IgD-negative memory B cell (primary cell): ENCODE measurements around the gene RCC2. TPM values are rescaled to one million over a fixed set of nuclear protein-coding genes. Genes with fewer than 3 reads are reported as not detected.

Experiments used
- H3K27ac Mint-ChIP-seq, 3 donors: one replicate each; pipeline ENCODE4 v1.8.0; 2020 to 2022; ENCODE audit warnings: mild to moderate bottlenecking in 3 of 3, mixed read lengths in 3 of 3, moderate library complexity in 1 of 3
- H3K27me3 Mint-ChIP-seq: one replicate; pipeline ENCODE4 v1.8.0; 2021; ENCODE audit warnings: mixed read lengths
- H3K36me3 Mint-ChIP-seq: one replicate; pipeline ENCODE4 v1.8.0; 2020; ENCODE audit warnings: mild to moderate bottlenecking, mixed read lengths
- H3K4me1 Mint-ChIP-seq, 3 donors: one replicate each; pipeline ENCODE4 v1.8.0; 2020 to 2022; ENCODE audit warnings: mixed read lengths in 3 of 3, mild to moderate bottlenecking in 1 of 3
- H3K4me3 Mint-ChIP-seq, 4 donors: one replicate each; pipeline ENCODE4 v1.8.0; 2020 to 2022; ENCODE audit warnings: mild to moderate bottlenecking in 4 of 4, mixed read lengths in 4 of 4, moderate library complexity in 3 of 4
- H3K9me3 Mint-ChIP-seq, 3 donors: one replicate each; pipeline ENCODE4 v1.8.0; 2020 to 2021; ENCODE audit warnings: mixed read lengths in 3 of 3, mild to moderate bottlenecking in 1 of 3
- polyA plus RNA-seq: library from polyadenylated mRNA; unstranded; fragments of 300-500 nt; fragmentation: Illumina TruSeq; gene quantifications from one replicate; pipeline ENCODE4 v1.2.3, GENCODE V29; 2021

RCC2 gene
- polyA plus RNA-seq, 1 donor from 2014 or later, result 16.3 TPM

DNA sequence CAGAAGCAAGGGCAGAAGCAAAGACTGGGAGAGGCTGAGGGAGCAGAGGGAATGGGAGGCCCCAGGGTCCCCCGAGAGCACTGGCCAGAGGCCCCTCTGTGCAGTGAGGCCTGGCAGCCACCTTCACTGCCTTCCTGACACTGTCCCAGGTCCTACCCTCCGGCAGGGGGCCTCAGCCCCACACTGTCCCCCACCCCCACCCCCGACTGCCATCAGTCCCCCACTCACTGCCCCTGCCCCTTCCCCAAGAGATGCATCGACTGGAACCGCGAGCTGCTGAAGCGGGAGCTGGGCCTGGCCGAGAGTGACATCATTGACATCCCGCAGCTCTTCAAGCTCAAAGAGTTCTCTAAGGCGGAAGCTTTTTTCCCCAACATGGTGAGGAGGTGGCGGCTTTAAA lies 80.4 kb downstream of the RCC2 start:
- Mint-ChIP-seq H3K27ac (no peak overlapping the region), H3K9me3 (peaks cover 0 to 2% (median 0%) of the 10 kb centered on the region in 3 donors), H3K36me3 (peaks cover 2% of the 10 kb centered on the region), H3K27me3 (peaks cover 3% of the 10 kb centered on the region), H3K4me1 (no peaks in the 10 kb centered on the region), H3K4me3 (no peak overlapping the region)

DNA sequence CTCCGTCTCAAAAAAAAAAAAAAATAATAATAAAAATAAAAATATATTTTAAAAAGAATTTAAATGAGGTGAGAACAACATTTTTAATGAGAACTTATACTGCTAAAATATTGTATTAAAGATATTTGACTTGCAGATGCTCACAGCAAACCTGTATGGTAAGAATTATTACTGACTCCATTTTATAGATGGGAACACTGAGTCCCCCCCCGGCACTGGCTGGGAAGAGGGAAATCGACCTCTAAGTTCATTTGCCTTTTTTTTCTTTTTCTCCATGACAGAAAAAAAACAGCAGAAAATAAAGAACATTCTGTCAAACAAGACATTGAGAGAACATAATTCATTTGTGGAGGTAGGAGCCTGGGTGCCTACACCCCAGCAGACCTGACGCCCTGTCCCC lies 80.9 kb downstream of the RCC2 start:
- Mint-ChIP-seq H3K4me3 (no peak overlapping the region), H3K4me1 (no peaks in the 10 kb centered on the region), H3K27me3 (peaks cover 3% of the 10 kb centered on the region), H3K27ac (no peak overlapping the region), H3K36me3 (peaks cover 2% of the 10 kb centered on the region), H3K9me3 (peaks cover 0 to 2% (median 0%) of the 10 kb centered on the region in 3 donors)

Other genes starting within 250 kb of the RCC2 start
- not detected for gene PADI1, start 234.5 kb downstream of the RCC2 start, polyA plus RNA-seq
- not detected for gene PADI3, start 190.6 kb downstream of the RCC2 start, polyA plus RNA-seq
- gene PADI4, start 131.5 kb downstream of the RCC2 start, polyA plus RNA-seq, result 0.73 TPM
- gene PADI6, start 67.5 kb downstream of the RCC2 start, polyA plus RNA-seq, result not detected
- gene ARHGEF10L, start 100.0 kb upstream of the RCC2 start, polyA plus RNA-seq, result not detected